HepG2 (cell line): ENCODE results near the gene TMEM63C. TPM values are rescaled to one million over a fixed set of nuclear protein-coding genes. Genes with fewer than 3 reads are reported as not detected.

ENCODE experiments used
- ATAC-seq: fragments of 200-7000 bp; cut with Tn5 transposase; 3 replicates; pipeline ENCODE4 v1.9.1; 2020; ENCODE audit warnings: mild to moderate bottlenecking, moderate library complexity
- BruUV-seq: library from RNA; stranded (reverse); fragments of 400-500 nt; replicated peaks from 2 replicates; lab custom pipeline; 2021; lab: Mats Ljungman, UMichigan
- CTCF ChIA-PET: fragments of 300-600 bp; formaldehyde crosslinking; extraction: SDS; loops from one replicate; lab custom pipeline; 2021; ENCODE audit warnings: low total read pairs, inconsistent platforms, low intra/inter-chr PET ratio; lab: Yijun Ruan, JAX
- POLR2A ChIA-PET: fragments of 350-600 bp; sonication (Branson Sonifier 250); formaldehyde crosslinking; loops from one replicate; lab custom pipeline; 2020; ENCODE audit warnings: antibody characterized with exemption, inconsistent platforms; lab: Yijun Ruan, JAX
- DNase-seq: peaks from one replicate; pipeline ENCODE4 v3.0.0-alpha.2; 2015; ENCODE audit warnings: low spot score
- FAIRE-seq: peaks from 3 replicates; lab custom pipeline; 2011; peaks lifted over from hg19 to GRCh38; lab: Jason Lieb, UNC
- H2AFZ ChIP-seq: one replicate; pipeline ENCODE4 v1.6.1; 2011; ENCODE audit warnings: low read length, inconsistent platforms
- H3K27ac ChIP-seq: fragments of 300-600 bp; 3 replicates; pipeline ENCODE4 v1.8.0; 2011; ENCODE audit warnings: mixed run types, mild to moderate bottlenecking, mixed read lengths, low read length, inconsistent platforms; ENCODE audit not compliant: insufficient read depth; ENCODE audit errors: extremely low read length
- H3K27me3 ChIP-seq, 2 experiments: fragments of 200-600 bp in 1 of 2; 2 replicates in 1 of 2; 3 replicates in 1 of 2; pipeline versions ENCODE4 v1.6.0 to v1.8.0; 2011; ENCODE audit warnings: low read length in 2 of 2, mild to moderate bottlenecking in 2 of 2, moderate library complexity in 2 of 2, inconsistent platforms in 1 of 2; ENCODE audit not compliant: insufficient read depth in 2 of 2, control insufficient read depth in 1 of 2
- H3K36me3 ChIP-seq, 2 experiments: fragments of 200-600 bp in 1 of 2; replicated peaks in 1 of 2; 2 replicates in 1 of 2; 3 replicates in 1 of 2; pipeline versions ENCODE4 v1.5.1 to v1.8.0; 2011; ENCODE audit warnings: low read length in 2 of 2, inconsistent platforms in 1 of 2; ENCODE audit not compliant: insufficient read depth in 2 of 2, control insufficient read depth in 1 of 2
- H3K4me1 ChIP-seq: 2 replicates; pipeline ENCODE4 v1.5.1; 2012; ENCODE audit warnings: low read length, inconsistent platforms; ENCODE audit not compliant: insufficient read depth
- H3K4me2 ChIP-seq: 2 replicates; pipeline ENCODE4 v1.6.0; 2011; ENCODE audit warnings: low read depth, low read length, inconsistent platforms
- H3K4me3 ChIP-seq, 3 experiments: fragments of 200-600 bp in 1 of 3; sonication (generic), shearing (Covaris generic) in 1 of 3; replicated peaks in 1 of 3; 2 replicates each; pipeline ENCODE4 v1.5.1; 2011 to 2016; ENCODE audit warnings: low read length in 3 of 3, inconsistent platforms in 2 of 3, low read depth in 2 of 3, mild to moderate bottlenecking in 2 of 3, control low read depth in 1 of 3, mixed read lengths in 1 of 3; ENCODE audit not compliant: insufficient read depth in 1 of 3
- H3K79me2 ChIP-seq: one replicate; pipeline ENCODE4 v1.6.1; 2011; ENCODE audit warnings: low read length, inconsistent platforms; ENCODE audit not compliant: insufficient read depth
- H3K9ac ChIP-seq: 2 replicates; pipeline ENCODE4 v1.6.0; 2011; ENCODE audit warnings: mild to moderate bottlenecking, low read depth, low read length, inconsistent platforms; ENCODE audit not compliant: insufficient read depth
- H3K9me3 ChIP-seq: 2 replicates; pipeline ENCODE4 v1.5.1; 2012; ENCODE audit warnings: mild to moderate bottlenecking, low read length
- H4K20me1 ChIP-seq: 2 replicates; pipeline ENCODE4 v1.6.0; 2011; ENCODE audit warnings: inconsistent platforms, mild to moderate bottlenecking, low read length, moderate library complexity; ENCODE audit not compliant: insufficient read depth
- CAMTA2 ChIP-seq: sonication (generic); formaldehyde crosslinking; IDR thresholded peaks from 2 replicates; pipeline ENCODE4 v1.4.0; 2020; ENCODE audit warnings: mild to moderate bottlenecking, missing genetic modification reagents, borderline replicate concordance
- CENPBD1 ChIP-seq: sonication (generic); formaldehyde crosslinking; IDR thresholded peaks from 2 replicates; pipeline ENCODE4 v1.8.0; 2022; ENCODE audit warnings: missing genetic modification reagents, low read depth, mild to moderate bottlenecking, borderline replicate concordance
- E2F5 ChIP-seq: sonication (generic); formaldehyde crosslinking; conservative IDR thresholded peaks from 2 replicates; pipeline ENCODE4 v1.4.0; 2020; ENCODE audit warnings: missing genetic modification reagents
- ETV5 ChIP-seq: IDR thresholded peaks from 2 replicates; pipeline ENCODE4 v1.6.1; 2018; ENCODE audit warnings: missing biosample characterization, missing genetic modification reagents, inconsistent platforms, borderline replicate concordance
- GPN1 ChIP-seq: sonication (generic); formaldehyde crosslinking; IDR thresholded peaks from 2 replicates; pipeline ENCODE4 v1.5.1; 2020; ENCODE audit warnings: missing genetic modification reagents, borderline replicate concordance
- MATR3 ChIP-seq: sonication (generic); formaldehyde crosslinking; IDR thresholded peaks from 2 replicates; pipeline ENCODE4 v1.4.0; 2020; ENCODE audit warnings: missing genetic modification reagents
- NBN ChIP-seq: fragments of 450-650 bp; conservative IDR thresholded peaks from 2 replicates; pipeline ENCODE4 v1.6.1; 2017
- SP4 ChIP-seq: sonication (generic); formaldehyde crosslinking; IDR thresholded peaks from 2 replicates; pipeline ENCODE4 v1.8.1; 2023; ENCODE audit warnings: mild to moderate bottlenecking, missing genetic modification reagents
- STAG1 ChIP-seq: sonication (generic); formaldehyde crosslinking; IDR thresholded peaks from 2 replicates; pipeline ENCODE4 v1.4.0; 2020; ENCODE audit warnings: missing genetic modification reagents
- ZMAT3 ChIP-seq: sonication (generic); formaldehyde crosslinking; conservative IDR thresholded peaks from 2 replicates; pipeline ENCODE4 v1.7.0; 2021; ENCODE audit warnings: missing genetic modification reagents
- ZNF207 ChIP-seq: fragments of 450-650 bp; IDR thresholded peaks from 2 replicates; pipeline ENCODE4 v1.6.1; 2016; ENCODE audit warnings: antibody characterized with exemption, borderline replicate concordance
- ZNF281 ChIP-seq: sonication (generic); formaldehyde crosslinking; IDR thresholded peaks from 2 replicates; pipeline ENCODE4 v1.4.0; 2020; ENCODE audit warnings: missing genetic modification reagents, borderline replicate concordance
- ZNF614 ChIP-seq: IDR thresholded peaks from 2 replicates; pipeline ENCODE4 v1.6.1; 2018; ENCODE audit warnings: missing biosample characterization, missing genetic modification reagents, inconsistent platforms, borderline replicate concordance
- ZNF776 ChIP-seq: sonication (generic); formaldehyde crosslinking; IDR thresholded peaks from 2 replicates; pipeline ENCODE4 v1.4.0; 2020; ENCODE audit warnings: mild to moderate bottlenecking, missing genetic modification reagents
- WGBS: methylation state at CpG from one replicate; pipeline ENCODE4 v1.1.6; 2017; ENCODE audit warnings: low lambda C conversion rate; 5-methylcytosine and 5-hydroxymethylcytosine counted together
- in situ Hi-C: cut with HindIII; loops from 2 replicates; pipeline ENCODE4 v1.10.0; 2017; ENCODE audit warnings: low pct_unique_long_range_greater_than_20kb; ENCODE audit not compliant: extremely low pct_ligation_motif_present
- intact Hi-C: fragments of 100-400 bp; cut with micrococcal nuclease; formaldehyde crosslinking; loops from one replicate; pipeline ENCODE4 v1.10.0; 2022; ENCODE audit not compliant: unreplicated experiment
- polyA plus RNA-seq, 8 experiments: library from polyadenylated mRNA; depleted of rRNA in 3 of 8; stranded (reverse) in 7 of 8; unstranded in 1 of 8; fragments of >200 nt; fragmentation: Illumina TruSeq in 4 of 8; extraction: Trizol in 4 of 8; gene quantifications; 2 replicates each; pipeline versions ENCODE4 v1.2.1 to v1.2.3, GENCODE V29; 2011 to 2016; ENCODE audit warnings: low read depth in 4 of 8, missing spikeins in 1 of 8, mixed read lengths in 1 of 8; ENCODE audit not compliant: insufficient read depth in 1 of 8
- total RNA-seq, 5 experiments: library from RNA; depleted of rRNA; stranded (reverse); fragments of >200 nt; fragmentation: Illumina TruSeq; extraction: Trizol; gene quantifications; 2 replicates each; pipeline ENCODE4 v1.2.3, GENCODE V29; 2016; ENCODE audit warnings: low read depth in 1 of 5

TMEM63C gene
- total and polyA plus RNA-seq, 2 of the 13 experiments (the other 11 are each of a cell fraction or from before 2014, with no cell fraction given), result 0.17 to 0.27 TPM

GRCh38 chr14:77206261-77206824, 24.7 kb downstream of the TMEM63C start:
- intact Hi-C loops, result no loop called here
- no TSS peak for BruUV-seq
- no peaks in the 10 kb centered on the region for H3K9me3 ChIP-seq
- in situ Hi-C loops, result loop anchor here (5.0 kb wide), 1 partner anchor 64 kb away; the partner anchor contains the start of gene ZDHHC22
- TF ChIP-seq ZNF207 (no peak), ZMAT3 (CRISPR knock-in tag) (no peak), GPN1 (CRISPR knock-in tag) (no peak), ZNF614 (no peak), CENPBD1 (CRISPR knock-in tag) (no peak), STAG1 (CRISPR knock-in tag) (no peak), NBN (no peak), ETV5 (CRISPR knock-in tag) (no peak), MATR3 (CRISPR knock-in tag) (no peak), SP4 (CRISPR knock-in tag) (no peak), E2F5 (CRISPR knock-in tag) (no peak), ZNF281 (CRISPR knock-in tag) (no peak), ZNF776 (CRISPR knock-in tag) (no peak), CAMTA2 (CRISPR knock-in tag) (no peak)
- no peaks in the 10 kb centered on the region for H3K79me2 ChIP-seq
- POLR2A ChIA-PET, result interaction anchor here (0.6 kb wide), 1 partner anchor 39 kb away, joined by 5 read pairs; no protein-coding TSS in a partner anchor
- H3K27ac ChIP-seq, result no peak overlapping the region
- H3K4me3 ChIP-seq, result no peak overlapping the region
- H3K4me1 ChIP-seq, result no peaks in the 10 kb centered on the region
- ATAC-seq (no peak), FAIRE-seq (no peak), DNase-seq (no peak)
- no peak overlapping the region for H3K9ac ChIP-seq
- no peak overlapping the region for H3K4me2 ChIP-seq
- CTCF ChIA-PET, result no interaction called here
- no CpG with 5 or more reads among the region's 2 CpGs for WGBS
- peaks cover 3% of the 10 kb centered on the region; the same call in 1 of the 2 replicates for H4K20me1 ChIP-seq
- H3K36me3 ChIP-seq, result no peaks in the 10 kb centered on the region
- no peaks in the 10 kb centered on the region for H3K27me3 ChIP-seq
- H2AFZ ChIP-seq, result no peak overlapping the region
